Measurements from ENCODE around the gene CUL4A. TPM values are rescaled to one million over a fixed set of nuclear protein-coding genes. Genes with fewer than 3 reads are reported as not detected.

Gene CUL4A
- total and polyA plus RNA-seq, 10 donors: 24.4 to 99.3 (median 63.9) TPM

DNA sequence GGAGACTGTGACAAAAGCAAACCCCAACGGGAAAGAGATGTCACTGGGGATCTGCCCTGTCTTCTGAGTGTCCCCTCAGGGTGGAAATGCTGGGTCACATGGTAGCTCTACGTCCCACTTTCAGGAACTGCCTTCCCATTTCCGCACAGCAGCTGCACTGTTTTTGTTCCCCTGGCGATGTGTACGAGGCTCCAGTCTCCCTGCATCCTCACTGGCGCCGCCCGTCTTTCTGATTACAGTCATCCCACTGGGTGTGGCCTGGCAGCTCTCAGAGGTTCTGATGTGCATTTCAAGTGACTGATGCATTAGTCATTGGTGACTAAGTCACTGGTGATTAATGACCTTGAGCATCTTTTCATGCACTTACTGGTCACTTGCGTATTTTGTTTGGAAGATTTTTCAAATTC lies 22.1 kb upstream of the CUL4A start:
- peak overlapping the region in 4 of 8 donors; percentile 19 to 70 (median 48) for H3K27ac ChIP-seq
- no peak overlapping the region for H3K4me3 ChIP-seq
- WGBS, 5 donors: 75 to 90% (median 79%) methylated on average over 9 of the region's 9 CpGs
- no peaks in the 10 kb centered on the region for H3K9me3 ChIP-seq
- no peak for DNase-seq
- intact Hi-C loops (cut with DNase I; ENCODE audit: low total_unique reads): no loop called here
- H3K36me3 ChIP-seq: peaks cover 0 to 100% (median 56%) of the 10 kb centered on the region in 6 donors
- TF ChIP-seq, protein P1, sequence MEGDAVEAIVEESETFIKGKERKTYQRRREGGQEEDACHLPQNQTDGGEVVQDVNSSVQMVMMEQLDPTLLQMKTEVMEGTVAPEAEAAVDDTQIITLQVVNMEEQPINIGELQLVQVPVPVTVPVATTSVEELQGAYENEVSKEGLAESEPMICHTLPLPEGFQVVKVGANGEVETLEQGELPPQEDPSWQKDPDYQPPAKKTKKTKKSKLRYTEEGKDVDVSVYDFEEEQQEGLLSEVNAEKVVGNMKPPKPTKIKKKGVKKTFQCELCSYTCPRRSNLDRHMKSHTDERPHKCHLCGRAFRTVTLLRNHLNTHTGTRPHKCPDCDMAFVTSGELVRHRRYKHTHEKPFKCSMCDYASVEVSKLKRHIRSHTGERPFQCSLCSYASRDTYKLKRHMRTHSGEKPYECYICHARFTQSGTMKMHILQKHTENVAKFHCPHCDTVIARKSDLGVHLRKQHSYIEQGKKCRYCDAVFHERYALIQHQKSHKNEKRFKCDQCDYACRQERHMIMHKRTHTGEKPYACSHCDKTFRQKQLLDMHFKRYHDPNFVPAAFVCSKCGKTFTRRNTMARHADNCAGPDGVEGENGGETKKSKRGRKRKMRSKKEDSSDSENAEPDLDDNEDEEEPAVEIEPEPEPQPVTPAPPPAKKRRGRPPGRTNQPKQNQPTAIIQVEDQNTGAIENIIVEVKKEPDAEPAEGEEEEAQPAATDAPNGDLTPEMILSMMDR (IDR thresholded peaks at IDR 0.05 in 8 of 11, conservative IDR thresholded peaks at IDR 0.05 in 3 of 11): no peak
- TF ChIP-seq POLR2A (IDR thresholded peaks at IDR 0.05) (no peak), POLR2AphosphoS5 (IDR thresholded peaks at IDR 0.05) (peak in 1 of 3 donors; percentile 56)
- H3K27me3 ChIP-seq (replicated peaks in 1 of 7): no peaks in the 10 kb centered on the region
- peaks cover 0 to 48% (median 18%) of the 10 kb centered on the region in 6 donors for H3K4me1 ChIP-seq

DNA sequence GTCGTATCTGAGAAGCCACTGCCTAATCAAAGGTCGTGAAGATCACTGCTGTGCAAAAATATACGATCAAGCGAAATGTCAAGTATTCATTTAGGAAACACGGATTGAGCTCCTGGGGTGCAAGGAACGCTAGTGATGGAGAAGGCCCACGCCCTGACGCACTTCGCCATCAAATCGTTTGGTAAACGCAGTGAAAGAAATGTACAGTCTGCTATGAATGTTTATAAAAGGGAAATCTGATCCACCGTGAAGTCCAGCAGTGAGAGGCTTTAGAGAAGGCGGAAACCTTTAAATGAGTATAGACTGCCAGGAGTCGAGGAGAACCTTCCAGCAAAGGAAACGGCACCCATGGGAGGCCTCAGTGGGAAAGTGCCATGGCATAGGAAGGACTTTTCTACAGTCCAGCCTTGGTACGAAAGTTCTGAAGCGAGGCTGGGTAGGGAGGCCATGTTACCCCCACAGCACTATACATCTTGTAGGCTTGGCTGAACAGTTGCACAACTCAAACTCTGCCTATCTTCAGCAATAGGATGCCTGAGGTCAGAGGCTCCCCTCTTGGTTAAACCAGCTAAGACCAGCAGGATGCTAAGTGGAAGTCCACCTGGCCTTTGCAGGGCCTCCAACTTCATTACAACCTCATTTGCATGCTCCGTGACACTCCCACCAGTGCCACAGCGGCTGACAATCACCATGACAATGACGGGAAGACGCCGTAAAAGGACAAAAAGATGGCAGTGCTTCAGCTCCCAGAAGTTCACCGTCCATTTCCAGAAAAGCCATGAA lies 21.3 kb upstream of the CUL4A start:
- intact Hi-C loops (cut with DNase I; ENCODE audit: low total_unique reads): no loop called here
- H3K9me3 ChIP-seq: no peaks in the 10 kb centered on the region
- H3K27ac ChIP-seq: peak overlapping the region in 1 of 8 donors; percentile 48
- WGBS, 5 donors: 93 to 97% (median 97%) methylated on average over 23 of the region's 23 CpGs
- peaks cover 0 to 100% (median 53%) of the 10 kb centered on the region in 6 donors for H3K36me3 ChIP-seq
- TF ChIP-seq POLR2A (IDR thresholded peaks at IDR 0.05): no peak
- TF ChIP-seq POLR2AphosphoS5 (IDR thresholded peaks at IDR 0.05): no peak
- TF ChIP-seq, protein P1 (IDR thresholded peaks at IDR 0.05 in 8 of 11, conservative IDR thresholded peaks at IDR 0.05 in 3 of 11): no peak
- H3K27me3 ChIP-seq (replicated peaks in 1 of 7): no peaks in the 10 kb centered on the region
- DNase-seq: no peak
- H3K4me1 ChIP-seq: peaks cover 0 to 42% (median 18%) of the 10 kb centered on the region in 6 donors
- H3K4me3 ChIP-seq: no peak overlapping the region

DNA sequence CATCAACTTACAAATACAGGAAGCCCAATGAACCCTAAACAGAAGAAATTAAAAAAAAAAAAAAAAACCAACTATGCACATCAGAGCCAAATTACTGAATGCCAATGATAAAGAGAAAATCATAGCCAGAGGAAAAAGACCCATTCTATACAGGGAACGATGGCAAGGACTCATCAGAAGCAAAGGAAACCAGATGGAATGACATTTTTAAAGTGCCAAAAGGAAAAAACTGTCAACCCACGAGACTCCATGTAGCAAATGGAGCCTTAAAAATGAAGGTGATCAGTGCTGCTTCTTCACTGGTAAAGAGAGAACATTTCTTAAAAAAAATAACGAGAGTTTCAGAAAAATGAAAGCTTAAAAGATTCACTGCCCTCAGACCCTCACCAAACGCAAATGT lies 19.2 kb upstream of the CUL4A start:
- intact Hi-C loops (cut with DNase I; ENCODE audit: low total_unique reads): no loop called here
- TF ChIP-seq POLR2A (IDR thresholded peaks at IDR 0.05) (no peak), POLR2AphosphoS5 (IDR thresholded peaks at IDR 0.05) (no peak)
- TF ChIP-seq, protein P1 (IDR thresholded peaks at IDR 0.05 in 8 of 11, conservative IDR thresholded peaks at IDR 0.05 in 3 of 11): no peak
- DNase-seq: no peak
- WGBS, 5 donors: 67 to 77% (median 69%) methylated on average over 4 of the region's 4 CpGs
- H3K36me3 ChIP-seq: peaks cover 0 to 100% (median 54%) of the 10 kb centered on the region in 6 donors
- H3K27ac ChIP-seq: peak overlapping the region in 1 of 8 donors; percentile 3
- peaks cover 0 to 26% (median 11%) of the 10 kb centered on the region in 6 donors for H3K4me1 ChIP-seq
- H3K4me3 ChIP-seq: no peak overlapping the region
- H3K9me3 ChIP-seq: no peaks in the 10 kb centered on the region
- no peaks in the 10 kb centered on the region for H3K27me3 ChIP-seq (replicated peaks in 1 of 7)

DNA sequence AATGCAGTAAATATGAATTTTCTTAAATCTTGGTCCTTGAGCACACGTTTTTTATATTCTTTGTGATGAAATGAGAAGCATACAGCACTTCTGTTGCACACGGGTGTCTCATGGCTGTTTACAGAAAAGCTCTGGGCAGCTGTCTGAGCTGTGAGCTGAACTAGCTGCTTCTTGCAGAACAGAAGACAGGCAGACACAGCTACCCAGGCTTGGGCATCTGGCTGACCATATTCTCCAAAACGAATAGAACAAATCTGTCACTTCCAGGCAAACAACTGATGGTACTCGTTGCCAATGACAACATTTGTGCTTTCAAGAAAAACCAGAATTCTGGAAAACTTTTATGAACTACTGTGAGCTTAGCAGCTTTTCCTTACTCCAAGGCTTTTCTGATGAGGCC lies 17.1 kb upstream of the CUL4A start:
- Histone ChIP-seq H3K36me3 (peaks cover 0 to 100% (median 71%) of the 10 kb centered on the region in 6 donors), H3K4me3 (no peak overlapping the region), H3K27me3 (replicated peaks in 1 of 7) (no peaks in the 10 kb centered on the region), H3K4me1 (peaks cover 0 to 5% (median 1%) of the 10 kb centered on the region in 6 donors), H3K9me3 (no peaks in the 10 kb centered on the region), H3K27ac (no peak overlapping the region)
- TF ChIP-seq POLR2A (IDR thresholded peaks at IDR 0.05) (no peak), POLR2AphosphoS5 (IDR thresholded peaks at IDR 0.05) (no peak)
- TF ChIP-seq, protein P1 (IDR thresholded peaks at IDR 0.05 in 8 of 11, conservative IDR thresholded peaks at IDR 0.05 in 3 of 11): no peak
- intact Hi-C loops (cut with DNase I; ENCODE audit: low total_unique reads): no loop called here
- no peak for DNase-seq
- 82 to 90% (median 87%) methylated on average over 4 of the region's 4 CpGs for WGBS, 5 donors
